Upper lobe of left lung (tissue), 6 donors: ENCODE results near the gene MAMDC2. TPM values are rescaled to one million over a fixed set of nuclear protein-coding genes. Genes with fewer than 3 reads are reported as not detected.

Source experiments
- ATAC-seq, 2 donors: fragments of 200-7000 bp; cut with Tn5 transposase; one replicate each; pipeline ENCODE4 v1.9.1; 2022; ENCODE audit warnings: mild to moderate bottlenecking in 2 of 2, moderate library complexity in 2 of 2; ENCODE audit not compliant: low FRiP score in 2 of 2
- DNase-seq, 2 donors: peaks; one replicate each; pipeline ENCODE4 v3.0.0-alpha.2; 2019 to 2020
- H3K27ac ChIP-seq, 4 donors: fragments of 200-600 bp; sonication (generic); one replicate each; pipeline ENCODE4 v1.5.1; 2016 to 2019
- H3K27me3 ChIP-seq, 4 donors: fragments of 200-600 bp; sonication (generic); one replicate each; pipeline ENCODE4 v1.5.1; 2017 to 2019
- H3K36me3 ChIP-seq, 4 donors: fragments of 200-600 bp; sonication (generic); one replicate each; pipeline ENCODE4 v1.5.1; 2016 to 2019
- H3K4me1 ChIP-seq, 4 donors: fragments of 200-600 bp; sonication (generic); one replicate each; pipeline ENCODE4 v1.5.1; 2018 to 2019
- H3K4me3 ChIP-seq, 4 donors: fragments of 200-600 bp; sonication (generic); one replicate each; pipeline ENCODE4 v1.5.1; 2017 to 2019; ENCODE audit warnings: mild to moderate bottlenecking in 2 of 4, moderate library complexity in 1 of 4
- H3K9me3 ChIP-seq, 4 donors: fragments of 200-600 bp; sonication (generic); one replicate each; pipeline ENCODE4 v1.5.1; 2018 to 2019
- CTCF ChIP-seq, 6 experiments: fragments of 450-650 bp in 4 of 6; fragments of 200-600 bp in 2 of 6; sonication (generic) in 2 of 6; IDR thresholded peaks; one replicate each; pipeline ENCODE4 v1.5.1; 2016 to 2019; ENCODE audit warnings: antibody characterized with exemption in 6 of 6
- EP300 ChIP-seq, 4 donors: sonication (generic); formaldehyde crosslinking; IDR thresholded peaks; one replicate each; pipeline ENCODE4 v1.5.1; 2017; ENCODE audit warnings: antibody characterized with exemption in 4 of 4, control low read depth in 2 of 4
- POLR2A ChIP-seq, 4 donors: fragments of 450-650 bp; IDR thresholded peaks; one replicate each; pipeline ENCODE4 v1.5.1; 2016 to 2017; ENCODE audit warnings: antibody characterized with exemption in 4 of 4, mild to moderate bottlenecking in 2 of 4
- POLR2AphosphoS5 ChIP-seq, 2 donors: sonication (generic); formaldehyde crosslinking; IDR thresholded peaks; one replicate each; pipeline ENCODE4 v1.5.1; 2017; ENCODE audit warnings: antibody characterized with exemption in 2 of 2
- WGBS, 2 donors: methylation state at CpG; one replicate each; pipeline ENCODE4 v1.1.5; 2017 to 2018; 5-methylcytosine and 5-hydroxymethylcytosine counted together
- total RNA-seq, 6 donors: library from RNA; depleted of rRNA in 4 of 6; stranded (reverse); fragments of >200 nt in 4 of 6; gene quantifications; one replicate each; pipeline versions ENCODE4 v1.1.0 to v1.2.1, GENCODE V29; 2016 to 2021
- donor health status: DM: no; HTN: no; CAD: no; lungs with moderate emphysema.
- donor health status: DM: no; HTN: yes; CAD: no; lungs with severe emphysema.

The MAMDC2 gene
- total RNA-seq, 6 donors from 2014 or later, result 26.5 to 50.1 (median 46.5) TPM

- no peak for ATAC-seq
- Histone ChIP-seq H3K4me3 (peak overlapping the region in 2 of 4 donors; percentile 51 to 57), H3K27ac (peak overlapping the region in 3 of 4 donors; percentile 23 to 73 (median 28)), H3K36me3 (no peaks in the 10 kb centered on the region), H3K9me3 (no peaks in the 10 kb centered on the region), H3K4me1 (peaks cover 13 to 19% (median 17%) of the 10 kb centered on the region in 4 donors), H3K27me3 (peaks cover 0 to 5% (median 0%) of the 10 kb centered on the region in 4 donors)
- no peak for TF ChIP-seq CTCF (IDR thresholded peaks at IDR 0.05)
- TF ChIP-seq POLR2AphosphoS5 (IDR thresholded peaks at IDR 0.05), result no peak
- no peak for TF ChIP-seq EP300 (IDR thresholded peaks at IDR 0.05)
- TF ChIP-seq POLR2A (IDR thresholded peaks at IDR 0.05), result no peak
- DNase-seq, result no peak
- WGBS, 2 donors, result 89 to 91% methylated on average over 15 of the region's 15 CpGs
Observed at GRCh38 chr9:70042461-70043215, 1.0 kb upstream of the MAMDC2 start.

- peak overlapping the region; percentile 28 to 73 (median 64) for H3K27ac ChIP-seq
- peaks cover 0 to 5% (median 0%) of the 10 kb centered on the region in 4 donors for H3K27me3 ChIP-seq
- no peak for ATAC-seq
- no peaks in the 10 kb centered on the region for H3K36me3 ChIP-seq
- H3K4me3 ChIP-seq, result peak overlapping the region in 3 of 4 donors; percentile 38 to 57 (median 51)
- WGBS, 2 donors, result 22 to 29% methylated on average over 6 to 7 of the region's 7 CpGs
- TF ChIP-seq POLR2A (IDR thresholded peaks at IDR 0.05), result no peak
- no peak for TF ChIP-seq EP300 (IDR thresholded peaks at IDR 0.05)
- no peak for TF ChIP-seq CTCF (IDR thresholded peaks at IDR 0.05)
- TF ChIP-seq POLR2AphosphoS5 (IDR thresholded peaks at IDR 0.05), result no peak
- DNase-seq, result no peak
- peaks cover 13 to 20% (median 17%) of the 10 kb centered on the region in 4 donors for H3K4me1 ChIP-seq
- H3K9me3 ChIP-seq, result no peaks in the 10 kb centered on the region
Observed at GRCh38 chr9:70043285-70043684, 363 bp upstream of the MAMDC2 start.

- no peaks in the 10 kb centered on the region for H3K36me3 ChIP-seq
- peaks cover 13 to 32% (median 26%) of the 10 kb centered on the region in 4 donors for H3K4me1 ChIP-seq
- 21 to 23% methylated on average over 17 to 26 of the region's 26 CpGs for WGBS, 2 donors
- peak overlapping the region; percentile 60 to 76 (median 70) for H3K27ac ChIP-seq
- ATAC-seq (peak; percentile 59 to 68), DNase-seq (peak; percentile 42 to 79)
- peaks cover 0 to 5% (median 0%) of the 10 kb centered on the region in 4 donors for H3K27me3 ChIP-seq
- no peaks in the 10 kb centered on the region for H3K9me3 ChIP-seq
- H3K4me3 ChIP-seq, result peak overlapping the region; percentile 25 to 57 (median 44)
- TF ChIP-seq CTCF (IDR thresholded peaks at IDR 0.05) (no peak), EP300 (IDR thresholded peaks at IDR 0.05) (no peak), POLR2A (IDR thresholded peaks at IDR 0.05) (no peak), POLR2AphosphoS5 (IDR thresholded peaks at IDR 0.05) (no peak)
Observed at GRCh38 chr9:70044490-70045307, 1.1 kb downstream of the MAMDC2 start.

- Histone ChIP-seq H3K27me3 (peaks cover 0 to 5% (median 0%) of the 10 kb centered on the region in 4 donors), H3K4me3 (peak overlapping the region in 3 of 4 donors; percentile 38 to 57 (median 51)), H3K4me1 (peaks cover 13 to 39% (median 26%) of the 10 kb centered on the region in 4 donors), H3K27ac (peak overlapping the region; percentile 7 to 76 (median 48)), H3K36me3 (no peaks in the 10 kb centered on the region), H3K9me3 (no peaks in the 10 kb centered on the region)
- DNase-seq, result no peak
- no peak for ATAC-seq
- 83 to 97% methylated on average over 4 of the region's 4 CpGs for WGBS, 2 donors
- TF ChIP-seq POLR2AphosphoS5 (IDR thresholded peaks at IDR 0.05) (no peak), EP300 (IDR thresholded peaks at IDR 0.05) (no peak), POLR2A (IDR thresholded peaks at IDR 0.05) (no peak), CTCF (IDR thresholded peaks at IDR 0.05) (no peak)
Observed at GRCh38 chr9:70045452-70045851, 1.8 kb downstream of the MAMDC2 start.
